ENCODE measurements around the gene MACROD2.

DNA sequence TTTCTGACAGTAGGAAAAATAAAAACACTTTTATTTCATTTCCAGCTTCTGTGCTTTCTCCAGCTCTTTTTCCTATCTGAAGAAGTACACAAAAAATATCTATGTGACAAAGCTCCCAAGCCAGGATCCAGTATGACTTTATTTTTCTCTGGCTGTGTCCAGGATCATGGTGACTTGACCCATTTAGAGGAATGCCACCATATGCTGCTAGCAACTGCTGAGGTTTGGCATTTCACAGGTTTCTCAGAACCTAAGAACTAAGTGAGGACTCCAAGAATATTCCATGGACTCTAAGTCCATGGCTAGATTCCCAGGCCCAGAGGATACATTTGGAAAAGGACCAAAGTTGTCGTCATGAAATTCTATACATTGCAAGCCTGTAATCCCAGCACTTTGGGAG is 1218.7 kb downstream of the MACROD2 start:
- no peak for TF ChIP-seq POLR2A (IDR thresholded peaks at IDR 0.05)
- TF ChIP-seq, protein P1, sequence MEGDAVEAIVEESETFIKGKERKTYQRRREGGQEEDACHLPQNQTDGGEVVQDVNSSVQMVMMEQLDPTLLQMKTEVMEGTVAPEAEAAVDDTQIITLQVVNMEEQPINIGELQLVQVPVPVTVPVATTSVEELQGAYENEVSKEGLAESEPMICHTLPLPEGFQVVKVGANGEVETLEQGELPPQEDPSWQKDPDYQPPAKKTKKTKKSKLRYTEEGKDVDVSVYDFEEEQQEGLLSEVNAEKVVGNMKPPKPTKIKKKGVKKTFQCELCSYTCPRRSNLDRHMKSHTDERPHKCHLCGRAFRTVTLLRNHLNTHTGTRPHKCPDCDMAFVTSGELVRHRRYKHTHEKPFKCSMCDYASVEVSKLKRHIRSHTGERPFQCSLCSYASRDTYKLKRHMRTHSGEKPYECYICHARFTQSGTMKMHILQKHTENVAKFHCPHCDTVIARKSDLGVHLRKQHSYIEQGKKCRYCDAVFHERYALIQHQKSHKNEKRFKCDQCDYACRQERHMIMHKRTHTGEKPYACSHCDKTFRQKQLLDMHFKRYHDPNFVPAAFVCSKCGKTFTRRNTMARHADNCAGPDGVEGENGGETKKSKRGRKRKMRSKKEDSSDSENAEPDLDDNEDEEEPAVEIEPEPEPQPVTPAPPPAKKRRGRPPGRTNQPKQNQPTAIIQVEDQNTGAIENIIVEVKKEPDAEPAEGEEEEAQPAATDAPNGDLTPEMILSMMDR (IDR thresholded peaks at IDR 0.05), result no peak

Measured in uterus (tissue), 2 donors.